ENCODE results near the gene SMIM1. TPM values are rescaled to one million over a fixed set of nuclear protein-coding genes. Genes with fewer than 3 reads are reported as not detected.

SMIM1 gene
- total RNA-seq, 3 donors from 2014 or later (not counting 1 experiment from before 2014, with no cell fraction given) = 0.78 to 2.6 (median 1.6) TPM

DNA sequence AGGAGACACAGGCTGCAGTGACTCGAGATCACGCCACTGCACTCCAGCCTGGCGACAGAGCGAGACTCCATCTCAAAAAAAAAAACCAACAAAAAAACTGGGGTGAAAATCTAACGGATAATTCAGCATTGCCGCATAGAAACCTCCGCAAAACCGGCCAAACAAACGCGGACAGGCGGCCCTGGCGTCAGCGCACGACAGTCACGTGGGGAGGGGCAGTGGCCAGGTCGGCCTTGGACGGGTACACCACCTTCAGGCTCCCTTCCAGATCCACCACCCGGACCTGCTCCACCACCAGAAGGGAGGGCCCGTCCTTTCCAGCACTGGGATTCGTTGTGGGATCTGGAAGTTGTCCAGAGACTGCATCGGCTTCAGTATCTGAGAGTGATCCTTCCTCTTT lies 8.4 kb downstream of the SMIM1 start:
- Mint-ChIP-seq H3K9me3 (no peaks in the 10 kb centered on the region), H3K4me1 (no peaks in the 10 kb centered on the region), H3K27ac (no peak overlapping the region), H3K4me3 (no peak overlapping the region), H3K27me3 (ENCODE audit: low read depth in 2 of 2) (no peaks in the 10 kb centered on the region), H3K36me3 (peaks cover 7% of the 10 kb centered on the region)
- Histone ChIP-seq H3K27me3 (ENCODE audit: control insufficient read depth, insufficient read depth, low read length) (no peaks in the 10 kb centered on the region), H3K4me3 (ENCODE audit: low read length) (no peak overlapping the region), H3K4me1 (ENCODE audit: control insufficient read depth, insufficient read depth, low read length) (peaks cover 4% of the 10 kb centered on the region), H3K9me3 (ENCODE audit: control insufficient read depth, insufficient read depth, low read length) (no peaks in the 10 kb centered on the region), H3K36me3 (ENCODE audit: control insufficient read depth, insufficient read depth, low read length) (peaks cover 59% of the 10 kb centered on the region), H3K27ac (ENCODE audit: low read length) (no peak overlapping the region)
- intact Hi-C loops (cut with micrococcal nuclease) = no loop called here
- no peak for DNase-seq
- no peak for ATAC-seq
- TF ChIP-seq, protein P1, sequence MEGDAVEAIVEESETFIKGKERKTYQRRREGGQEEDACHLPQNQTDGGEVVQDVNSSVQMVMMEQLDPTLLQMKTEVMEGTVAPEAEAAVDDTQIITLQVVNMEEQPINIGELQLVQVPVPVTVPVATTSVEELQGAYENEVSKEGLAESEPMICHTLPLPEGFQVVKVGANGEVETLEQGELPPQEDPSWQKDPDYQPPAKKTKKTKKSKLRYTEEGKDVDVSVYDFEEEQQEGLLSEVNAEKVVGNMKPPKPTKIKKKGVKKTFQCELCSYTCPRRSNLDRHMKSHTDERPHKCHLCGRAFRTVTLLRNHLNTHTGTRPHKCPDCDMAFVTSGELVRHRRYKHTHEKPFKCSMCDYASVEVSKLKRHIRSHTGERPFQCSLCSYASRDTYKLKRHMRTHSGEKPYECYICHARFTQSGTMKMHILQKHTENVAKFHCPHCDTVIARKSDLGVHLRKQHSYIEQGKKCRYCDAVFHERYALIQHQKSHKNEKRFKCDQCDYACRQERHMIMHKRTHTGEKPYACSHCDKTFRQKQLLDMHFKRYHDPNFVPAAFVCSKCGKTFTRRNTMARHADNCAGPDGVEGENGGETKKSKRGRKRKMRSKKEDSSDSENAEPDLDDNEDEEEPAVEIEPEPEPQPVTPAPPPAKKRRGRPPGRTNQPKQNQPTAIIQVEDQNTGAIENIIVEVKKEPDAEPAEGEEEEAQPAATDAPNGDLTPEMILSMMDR (IDR thresholded peaks at IDR 0.05) = no peak
- 94% methylated on average over 21 of the region's 21 CpGs for WGBS (ENCODE audit: insufficient coverage)

DNA sequence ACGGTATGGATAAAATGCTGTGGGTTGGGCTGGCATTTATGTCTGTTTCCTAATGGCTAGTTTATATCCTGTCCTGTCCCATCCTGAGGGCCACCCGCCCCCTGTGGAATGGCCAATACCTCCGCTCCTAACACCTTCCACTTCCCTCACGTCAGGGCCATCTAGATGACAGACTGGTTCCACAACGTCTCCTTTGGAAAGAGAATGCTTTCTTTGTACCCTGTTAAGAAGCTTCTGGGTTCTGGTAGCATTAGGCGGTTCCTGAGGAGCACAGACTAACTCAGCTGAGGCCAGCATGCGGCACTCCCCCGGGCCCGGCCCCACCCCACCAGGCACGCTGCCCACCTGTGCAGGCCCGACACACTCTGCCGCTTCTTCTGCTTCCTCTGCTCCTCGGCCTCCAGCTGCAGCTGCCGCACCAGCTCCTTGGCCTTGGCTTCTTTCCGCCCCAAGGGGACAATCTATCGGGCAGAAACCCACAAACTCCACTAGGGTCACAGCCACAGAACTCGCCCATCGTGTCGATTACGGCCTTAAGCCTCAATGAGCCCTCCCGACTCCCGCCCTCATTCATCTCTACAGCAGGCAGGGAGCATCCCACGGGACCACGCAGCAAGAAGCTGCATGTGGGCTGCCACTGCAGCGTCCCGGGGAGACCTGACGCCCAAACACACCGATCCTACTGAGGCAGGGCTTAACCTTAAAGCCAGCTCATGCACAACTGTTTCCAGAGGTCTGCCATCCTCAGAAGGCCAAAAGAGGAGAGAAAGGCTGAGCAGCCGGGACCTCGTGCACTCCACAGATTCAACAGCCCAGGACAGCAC lies 11.3 kb downstream of the SMIM1 start:
- Histone ChIP-seq H3K27ac (ENCODE audit: low read length) (no peak overlapping the region), H3K36me3 (ENCODE audit: control insufficient read depth, insufficient read depth, low read length) (peaks cover 71% of the 10 kb centered on the region), H3K9me3 (ENCODE audit: control insufficient read depth, insufficient read depth, low read length) (no peaks in the 10 kb centered on the region), H3K4me1 (ENCODE audit: control insufficient read depth, insufficient read depth, low read length) (peaks cover 21% of the 10 kb centered on the region), H3K27me3 (ENCODE audit: control insufficient read depth, insufficient read depth, low read length) (no peaks in the 10 kb centered on the region), H3K4me3 (ENCODE audit: low read length) (no peak overlapping the region)
- WGBS (ENCODE audit: insufficient coverage) = 95% methylated on average over 30 of the region's 30 CpGs
- Mint-ChIP-seq H3K4me1 (peaks cover 5 to 15% of the 10 kb centered on the region in 2 donors), H3K4me3 (no peak overlapping the region), H3K36me3 (peaks cover 7% of the 10 kb centered on the region), H3K27ac (no peak overlapping the region), H3K9me3 (no peaks in the 10 kb centered on the region), H3K27me3 (ENCODE audit: low read depth in 2 of 2) (no peaks in the 10 kb centered on the region)
- TF ChIP-seq, protein P1 (IDR thresholded peaks at IDR 0.05) = no peak
- no peak for DNase-seq
- ATAC-seq = no peak
- intact Hi-C loops (cut with micrococcal nuclease) = no loop called here

GRCh38 chr1:3785045-3785444 lies 12.5 kb downstream of the SMIM1 start:
- ATAC-seq (no peak), DNase-seq (no peak)
- Mint-ChIP-seq H3K4me3 (no peak overlapping the region), H3K27me3 (ENCODE audit: low read depth in 2 of 2) (no peaks in the 10 kb centered on the region), H3K36me3 (peaks cover 4% of the 10 kb centered on the region), H3K27ac (no peak overlapping the region), H3K9me3 (no peaks in the 10 kb centered on the region), H3K4me1 (peaks cover 5 to 21% of the 10 kb centered on the region in 2 donors)
- H3K9me3 ChIP-seq (ENCODE audit: control insufficient read depth, insufficient read depth, low read length) = no peaks in the 10 kb centered on the region
- H3K4me3 ChIP-seq (ENCODE audit: low read length) = no peak overlapping the region
- peaks cover 29% of the 10 kb centered on the region for H3K4me1 ChIP-seq (ENCODE audit: control insufficient read depth, insufficient read depth, low read length)
- no peak overlapping the region for H3K27ac ChIP-seq (ENCODE audit: low read length)
- TF ChIP-seq, protein P1 (IDR thresholded peaks at IDR 0.05) = no peak
- 97% methylated on average over 13 of the region's 13 CpGs for WGBS (ENCODE audit: insufficient coverage)
- intact Hi-C loops (cut with micrococcal nuclease) = no loop called here
- H3K27me3 ChIP-seq (ENCODE audit: control insufficient read depth, insufficient read depth, low read length) = no peaks in the 10 kb centered on the region
- peaks cover 60% of the 10 kb centered on the region for H3K36me3 ChIP-seq (ENCODE audit: control insufficient read depth, insufficient read depth, low read length)

All from natural killer cell (primary cell).